Measurements from ENCODE around the gene IFNL1. TPM values are rescaled to one million over a fixed set of nuclear protein-coding genes. Genes with fewer than 3 reads are reported as not detected.

The IFNL1 gene
- total RNA-seq, 2 experiments from 2014 or later: not detected

- intact Hi-C loops (cut with micrococcal nuclease; ENCODE audit: unreplicated experiment): no loop called here
- H3K27ac ChIP-seq (ENCODE audit: low read depth, low read length, poor library complexity, severe bottlenecking): no peak overlapping the region
- POLR2A ChIA-PET: no interaction called here
- no peaks in the 10 kb centered on the region for H3K9me3 ChIP-seq (ENCODE audit: low read length)
- H3K9me2 ChIP-seq (ENCODE audit: insufficient read depth, low read length): no peaks in the 10 kb centered on the region
- TF ChIP-seq EZH2phosphoT487 (IDR thresholded peaks at IDR 0.05; ENCODE audit: borderline replicate concordance, low read depth, low read length) (no peak), CTCF (conservative IDR thresholded peaks at IDR 0.05; ENCODE audit: low read length) (no peak)
- no peaks in the 10 kb centered on the region for H3K79me2 ChIP-seq (ENCODE audit: insufficient read depth, low read depth, low read length)
- no peaks in the 10 kb centered on the region for H3K4me1 ChIP-seq (ENCODE audit: insufficient read depth, low read length, poor library complexity, severe bottlenecking)
- H3K36me3 ChIP-seq (ENCODE audit: insufficient read depth, low read length): peaks cover 16% of the 10 kb centered on the region; the same call in 1 of the 2 replicates
- no peak overlapping the region for H3K4me3 ChIP-seq (ENCODE audit: low read depth, low read length, poor library complexity, severe bottlenecking)
- no TSS peak for BruUV-seq (replicated peaks)
- no peak overlapping the region for H2AFZ ChIP-seq (ENCODE audit: low read length)
- no peaks in the 10 kb centered on the region for H4K20me1 ChIP-seq (ENCODE audit: insufficient read depth, low read length)
- DNase-seq (ENCODE audit: low spot score): no peak
- CTCF ChIA-PET (ENCODE audit: unreplicated experiment): interaction anchor here (0.6 kb wide), 1 partner anchor 1012 kb away, joined by 7 read pairs; no protein-coding TSS in a partner anchor
- H3K4me2 ChIP-seq (ENCODE audit: low read length): no peak overlapping the region
These were observed 29.8 kb downstream of the IFNL1 start for GRCh38 chr19:39325778-39326665.

GRCh38 chr19:39327363-39328045 is 31.3 kb downstream of the IFNL1 start:
- H4K20me1 ChIP-seq (ENCODE audit: insufficient read depth, low read length): no peaks in the 10 kb centered on the region
- TF ChIP-seq CTCF (conservative IDR thresholded peaks at IDR 0.05; ENCODE audit: low read length) (no peak), EZH2phosphoT487 (IDR thresholded peaks at IDR 0.05; ENCODE audit: borderline replicate concordance, low read depth, low read length) (no peak)
- no peak overlapping the region for H3K27ac ChIP-seq (ENCODE audit: low read depth, low read length, poor library complexity, severe bottlenecking)
- H3K4me3 ChIP-seq (ENCODE audit: low read depth, low read length, poor library complexity, severe bottlenecking): no peak overlapping the region
- CTCF ChIA-PET (ENCODE audit: unreplicated experiment): no interaction called here
- no peaks in the 10 kb centered on the region for H3K9me2 ChIP-seq (ENCODE audit: insufficient read depth, low read length)
- BruUV-seq (replicated peaks): no TSS peak
- peaks cover 19% of the 10 kb centered on the region; the same call in 1 of the 2 replicates for H3K36me3 ChIP-seq (ENCODE audit: insufficient read depth, low read length)
- no peak overlapping the region for H3K4me2 ChIP-seq (ENCODE audit: low read length)
- H3K4me1 ChIP-seq (ENCODE audit: insufficient read depth, low read length, poor library complexity, severe bottlenecking): no peaks in the 10 kb centered on the region
- intact Hi-C loops (cut with micrococcal nuclease; ENCODE audit: unreplicated experiment): loop anchor here (1.0 kb wide), 2 partner anchors 115 to 205 kb away; no protein-coding TSS in a partner anchor
- DNase-seq (ENCODE audit: low spot score): no peak
- H3K79me2 ChIP-seq (ENCODE audit: insufficient read depth, low read depth, low read length): no peaks in the 10 kb centered on the region
- H2AFZ ChIP-seq (ENCODE audit: low read length): no peak overlapping the region
- POLR2A ChIA-PET: interaction anchor here (0.5 kb wide), 1 partner anchor 208 kb away, joined by 5 read pairs; no protein-coding TSS in a partner anchor
- H3K9me3 ChIP-seq (ENCODE audit: low read length): no peaks in the 10 kb centered on the region
